GM12878 (cell line): ENCODE results near the gene CTSA.

Experiments used
- BHLHE40 ChIP-seq, 2 experiments: fragments of 450-650 bp in 1 of 2; IDR thresholded peaks; 2 replicates each; pipeline ENCODE4 v1.6.1; 2011 to 2017; ENCODE audit warnings: low read depth in 2 of 2, borderline replicate concordance in 1 of 2, improper control_type of control experiment in 1 of 2, low read length in 1 of 2, mild to moderate bottlenecking in 1 of 2
- CTCF ChIP-seq, 3 experiments: IDR thresholded peaks in 2 of 3; conservative IDR thresholded peaks in 1 of 3; 2 replicates each; pipeline ENCODE4 v1.5.1; 2011; ENCODE audit warnings: low read depth in 3 of 3, low read length in 3 of 3, mild to moderate bottlenecking in 3 of 3, control low read depth in 2 of 3, moderate library complexity in 2 of 3, inconsistent platforms in 1 of 3, mixed read lengths in 1 of 3; ENCODE audit not compliant: control insufficient read depth in 2 of 3, insufficient read depth in 1 of 3; ENCODE audit errors: extremely low read depth in 1 of 3
- ESRRA ChIP-seq: IDR thresholded peaks from 2 replicates; pipeline ENCODE4 v1.6.1; 2012; ENCODE audit warnings: mild to moderate bottlenecking, low read length, improper control_type of control experiment
- FOXK2 ChIP-seq: fragments of 450-650 bp; IDR thresholded peaks from 2 replicates; pipeline ENCODE4 v1.6.1; 2017; ENCODE audit warnings: mild to moderate bottlenecking, moderate library complexity
- FOXM1 ChIP-seq: IDR thresholded peaks from 2 replicates; pipeline ENCODE4 v1.6.1; 2012; ENCODE audit warnings: low read depth, mild to moderate bottlenecking, inconsistent platforms, low read length, moderate library complexity
- MAX ChIP-seq: IDR thresholded peaks from 2 replicates; pipeline ENCODE4 v1.6.1; 2012; ENCODE audit warnings: low read depth, low read length, improper control_type of control experiment
- PKNOX1 ChIP-seq: fragments of 450-650 bp; IDR thresholded peaks from 2 replicates; pipeline ENCODE4 v1.6.1; 2016; ENCODE audit warnings: mild to moderate bottlenecking
- RAD51 ChIP-seq: fragments of 450-650 bp; IDR thresholded peaks from 2 replicates; pipeline ENCODE4 v1.6.1; 2016; ENCODE audit warnings: moderate library complexity, mild to moderate bottlenecking, inconsistent platforms
- SPI1 ChIP-seq: IDR thresholded peaks from 2 replicates; pipeline ENCODE4 v1.6.1; 2011; ENCODE audit warnings: low read depth, mild to moderate bottlenecking, low read length, moderate library complexity, borderline replicate concordance; ENCODE audit not compliant: insufficient read depth
- ZBTB33 ChIP-seq: fragments of 450-650 bp; IDR thresholded peaks from 2 replicates; pipeline ENCODE4 v1.6.1; 2017; ENCODE audit warnings: mild to moderate bottlenecking
- ZBTB40 ChIP-seq: fragments of 450-650 bp; IDR thresholded peaks from 2 replicates; pipeline ENCODE4 v1.6.1; 2016; ENCODE audit warnings: mild to moderate bottlenecking, moderate library complexity, borderline replicate concordance
- ZZZ3 ChIP-seq: IDR thresholded peaks from 2 replicates; pipeline ENCODE4 v1.6.1; 2011; ENCODE audit warnings: low read depth; ENCODE audit not compliant: control insufficient read depth, insufficient read length

- TF ChIP-seq CTCF (IDR thresholded peaks at IDR 0.05 in 2 of 3, conservative IDR thresholded peaks at IDR 0.05 in 1 of 3; ENCODE audit: control insufficient read depth in 2 of 3, extremely low read depth in 1 of 3, insufficient read depth in 1 of 3, low read depth in 3 of 3, low read length in 3 of 3) = no peak
- TF ChIP-seq SPI1 = no peak
- no peak for TF ChIP-seq MAX
- no peak for TF ChIP-seq RAD51
- no peak for TF ChIP-seq FOXM1
- TF ChIP-seq FOXK2 = no peak
- TF ChIP-seq ESRRA = no peak
- no peak for TF ChIP-seq ZBTB33
- TF ChIP-seq ZBTB40 = no peak
- TF ChIP-seq PKNOX1 = no peak
- no peak for TF ChIP-seq BHLHE40 (IDR thresholded peaks at IDR 0.05; ENCODE audit: borderline replicate concordance in 1 of 2, low read depth in 2 of 2, low read length in 1 of 2)
- TF ChIP-seq ZZZ3 = no peak
These were observed 46.6 kb downstream of the CTSA start for GRCh38 chr20:45937765-45938164.
